ENCODE measurements around the gene ADM. TPM values are rescaled to one million over a fixed set of nuclear protein-coding genes. Genes with fewer than 3 reads are reported as not detected.

ADM gene
- total and polyA plus RNA-seq, 3 donors from 2014 or later, result 3.5 to 13.1 (median 3.7) TPM

DNA sequence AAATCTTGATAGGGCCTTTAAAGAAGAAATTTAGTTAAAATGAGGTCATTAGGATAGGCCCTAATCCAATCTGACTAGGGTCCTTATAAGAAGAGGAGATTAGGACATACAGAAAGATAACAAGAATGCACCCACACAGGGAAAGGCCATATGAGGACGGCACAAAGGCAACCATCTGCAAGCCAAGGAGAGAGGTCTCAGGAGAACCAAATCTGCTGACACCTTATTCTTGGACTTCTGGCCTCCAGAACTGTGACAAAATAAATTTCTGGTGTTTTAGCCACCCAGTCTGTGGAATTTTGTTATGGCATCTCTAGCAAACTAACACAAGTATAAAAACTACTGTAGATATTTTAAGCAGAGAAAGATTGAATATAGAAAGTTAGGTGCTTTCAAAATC, 28.6 kb downstream of the ADM start:
- H3K36me3 ChIP-seq (ENCODE audit: low read depth, missing control alignments), result no peaks in the 10 kb centered on the region
- H3K4me3 ChIP-seq, result no peak overlapping the region
- H3K4me1 ChIP-seq, result peaks cover 7% of the 10 kb centered on the region
- TF ChIP-seq, protein P1, sequence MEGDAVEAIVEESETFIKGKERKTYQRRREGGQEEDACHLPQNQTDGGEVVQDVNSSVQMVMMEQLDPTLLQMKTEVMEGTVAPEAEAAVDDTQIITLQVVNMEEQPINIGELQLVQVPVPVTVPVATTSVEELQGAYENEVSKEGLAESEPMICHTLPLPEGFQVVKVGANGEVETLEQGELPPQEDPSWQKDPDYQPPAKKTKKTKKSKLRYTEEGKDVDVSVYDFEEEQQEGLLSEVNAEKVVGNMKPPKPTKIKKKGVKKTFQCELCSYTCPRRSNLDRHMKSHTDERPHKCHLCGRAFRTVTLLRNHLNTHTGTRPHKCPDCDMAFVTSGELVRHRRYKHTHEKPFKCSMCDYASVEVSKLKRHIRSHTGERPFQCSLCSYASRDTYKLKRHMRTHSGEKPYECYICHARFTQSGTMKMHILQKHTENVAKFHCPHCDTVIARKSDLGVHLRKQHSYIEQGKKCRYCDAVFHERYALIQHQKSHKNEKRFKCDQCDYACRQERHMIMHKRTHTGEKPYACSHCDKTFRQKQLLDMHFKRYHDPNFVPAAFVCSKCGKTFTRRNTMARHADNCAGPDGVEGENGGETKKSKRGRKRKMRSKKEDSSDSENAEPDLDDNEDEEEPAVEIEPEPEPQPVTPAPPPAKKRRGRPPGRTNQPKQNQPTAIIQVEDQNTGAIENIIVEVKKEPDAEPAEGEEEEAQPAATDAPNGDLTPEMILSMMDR (IDR thresholded peaks at IDR 0.05), result no peak
- no peak overlapping the region for H3K27ac ChIP-seq
- no peaks in the 10 kb centered on the region for H3K27me3 ChIP-seq
- intact Hi-C loops (cut with DNase I; ENCODE audit: low total_unique reads), result no loop called here
- 50 to 58% methylated on average over 1 of the region's 1 CpG for WGBS, 2 donors
- no peaks in the 10 kb centered on the region for H3K9me3 ChIP-seq
- no peak for DNase-seq

DNA sequence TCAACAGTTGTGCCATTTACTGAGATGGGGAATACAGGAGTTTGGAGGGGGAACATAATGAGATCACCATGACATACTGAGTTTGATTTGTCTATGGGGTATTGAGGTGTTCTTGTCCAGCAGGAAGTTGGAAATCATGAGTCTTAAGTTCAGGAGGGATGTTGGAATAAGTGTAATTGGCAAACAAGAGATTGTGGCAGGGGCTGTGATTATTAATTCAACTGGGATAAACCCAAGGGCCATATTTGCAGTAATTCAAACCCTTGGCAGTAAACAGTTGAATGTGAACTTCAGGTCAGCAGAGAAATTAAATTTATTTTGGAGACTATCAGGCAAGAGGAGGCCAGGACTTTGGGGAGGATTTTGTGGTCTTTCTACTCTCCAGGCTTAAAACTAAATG, 33.4 kb downstream of the ADM start:
- no peak for DNase-seq
- H3K27me3 ChIP-seq, result no peaks in the 10 kb centered on the region
- no peaks in the 10 kb centered on the region for H3K9me3 ChIP-seq

GRCh38 chr11:10348650-10349280, 43.9 kb downstream of the ADM start:
- Histone ChIP-seq H3K36me3 (ENCODE audit: low read depth, missing control alignments) (no peaks in the 10 kb centered on the region), H3K4me1 (peaks cover 8% of the 10 kb centered on the region), H3K4me3 (no peak overlapping the region), H3K27ac (no peak overlapping the region), H3K9me3 (no peaks in the 10 kb centered on the region), H3K27me3 (no peaks in the 10 kb centered on the region)
- no peak for DNase-seq
- TF ChIP-seq, protein P1 (IDR thresholded peaks at IDR 0.05), result no peak
- no peak for TF ChIP-seq POLR2A (IDR thresholded peaks at IDR 0.05)
- intact Hi-C loops (cut with DNase I; ENCODE audit: low total_unique reads), result no loop called here
- 91 to 93% methylated on average over 4 of the region's 4 CpGs for WGBS, 2 donors

More for the DNA sequence above, 33.4 kb downstream of the ADM start:
- intact Hi-C loops (cut with DNase I; ENCODE audit: low total_unique reads), result no loop called here
- Histone ChIP-seq H3K4me3 (no peak overlapping the region), H3K4me1 (no peaks in the 10 kb centered on the region), H3K27ac (no peak overlapping the region), H3K36me3 (ENCODE audit: low read depth, missing control alignments) (no peaks in the 10 kb centered on the region)
- no peak for TF ChIP-seq POLR2A (IDR thresholded peaks at IDR 0.05)
- TF ChIP-seq, protein P1 (IDR thresholded peaks at IDR 0.05), result no peak

DNA sequence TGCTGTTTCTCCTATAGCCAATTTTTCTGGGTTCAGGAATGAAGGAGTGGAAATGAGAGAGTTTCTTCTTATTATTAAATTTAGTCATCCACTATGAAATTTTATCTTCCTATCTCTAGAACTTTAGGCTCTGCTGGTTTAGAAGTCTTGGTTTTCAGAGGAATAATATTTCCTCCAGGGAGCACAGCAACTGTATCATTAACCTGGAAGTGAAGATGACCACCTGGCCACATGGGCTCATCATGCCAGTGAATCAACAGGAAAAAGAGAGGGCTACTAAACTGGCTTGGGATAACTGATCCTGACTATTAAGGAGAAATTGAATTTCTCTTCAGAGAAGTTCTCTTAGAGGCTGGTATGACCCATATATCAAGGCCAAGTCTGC, 44.4 kb downstream of the ADM start:
- DNase-seq, result no peak
- H3K36me3 ChIP-seq (ENCODE audit: low read depth, missing control alignments), result no peaks in the 10 kb centered on the region
- H3K27me3 ChIP-seq, result no peaks in the 10 kb centered on the region
- peaks cover 8% of the 10 kb centered on the region for H3K4me1 ChIP-seq
- no peak overlapping the region for H3K27ac ChIP-seq
- intact Hi-C loops (cut with DNase I; ENCODE audit: low total_unique reads), result no loop called here
- no peaks in the 10 kb centered on the region for H3K9me3 ChIP-seq
- no peak overlapping the region for H3K4me3 ChIP-seq
- no peak for TF ChIP-seq POLR2A (IDR thresholded peaks at IDR 0.05)
- TF ChIP-seq, protein P1 (IDR thresholded peaks at IDR 0.05), result no peak

- no peak overlapping the region for H3K27ac ChIP-seq
- intact Hi-C loops (cut with DNase I; ENCODE audit: low total_unique reads), result no loop called here
Observed at GRCh38 chr11:10349806-10350205, 44.9 kb downstream of the ADM start.

More at GRCh38 chr11:10349806-10350205, 44.9 kb downstream of the ADM start:
- Histone ChIP-seq H3K4me1 (peaks cover 8% of the 10 kb centered on the region), H3K27me3 (no peaks in the 10 kb centered on the region), H3K4me3 (no peak overlapping the region), H3K36me3 (ENCODE audit: low read depth, missing control alignments) (no peaks in the 10 kb centered on the region), H3K9me3 (no peaks in the 10 kb centered on the region)
- 71 to 100% methylated on average over 1 of the region's 1 CpG for WGBS, 2 donors
- no peak for TF ChIP-seq POLR2A (IDR thresholded peaks at IDR 0.05)
- no peak for DNase-seq
